C4-2B (cell line): ENCODE measurements around the gene POFUT2.

ENCODE experiments used
- ZFX ChIP-seq: fragments of 450-650 bp; IDR thresholded peaks from 2 replicates; pipeline ENCODE4 v1.6.1; 2017
- TF ChIP-seq, protein P1 (sequence below): fragments of 450-650 bp; conservative IDR thresholded peaks from 2 replicates; pipeline ENCODE4 v1.5.1; 2017; ENCODE audit warnings: mild to moderate bottlenecking

DNA sequence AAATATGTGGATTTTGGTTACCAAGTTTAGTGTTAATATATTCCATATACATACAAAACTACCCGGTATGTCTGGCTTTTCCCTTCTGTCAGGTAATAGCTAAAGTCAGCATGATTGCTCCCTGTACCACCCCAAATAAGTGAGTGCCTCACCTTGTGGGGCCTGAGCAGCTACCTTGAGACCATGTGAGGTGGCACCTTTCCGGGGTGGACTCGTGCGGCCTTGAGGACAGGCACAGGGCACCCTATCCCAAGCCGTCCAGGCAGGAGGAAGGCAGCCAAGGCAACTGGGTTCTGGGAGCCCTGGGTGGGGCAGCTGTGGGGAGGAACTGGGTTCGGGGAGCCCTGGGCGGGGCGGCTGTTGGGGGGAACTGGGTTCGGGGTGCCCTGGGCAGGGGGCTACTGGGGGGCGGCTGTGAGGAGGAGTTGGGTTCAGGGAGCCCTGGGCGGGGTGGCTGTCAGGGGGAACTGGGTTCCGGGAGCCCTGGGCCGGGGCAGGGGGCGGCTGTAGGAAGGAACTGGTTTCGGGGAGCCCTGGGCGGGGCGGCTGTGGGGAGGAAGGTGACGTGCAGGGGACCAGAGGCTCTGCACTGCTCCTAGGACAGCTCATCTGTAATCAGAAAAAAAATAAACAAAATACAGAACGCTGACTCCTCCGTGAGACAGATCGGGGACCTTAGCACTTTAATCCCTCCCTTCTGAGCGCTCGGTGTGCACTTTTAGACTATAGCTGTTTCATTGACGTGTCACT is 63.3 kb downstream of the POFUT2 start:
- TF ChIP-seq, protein P1, sequence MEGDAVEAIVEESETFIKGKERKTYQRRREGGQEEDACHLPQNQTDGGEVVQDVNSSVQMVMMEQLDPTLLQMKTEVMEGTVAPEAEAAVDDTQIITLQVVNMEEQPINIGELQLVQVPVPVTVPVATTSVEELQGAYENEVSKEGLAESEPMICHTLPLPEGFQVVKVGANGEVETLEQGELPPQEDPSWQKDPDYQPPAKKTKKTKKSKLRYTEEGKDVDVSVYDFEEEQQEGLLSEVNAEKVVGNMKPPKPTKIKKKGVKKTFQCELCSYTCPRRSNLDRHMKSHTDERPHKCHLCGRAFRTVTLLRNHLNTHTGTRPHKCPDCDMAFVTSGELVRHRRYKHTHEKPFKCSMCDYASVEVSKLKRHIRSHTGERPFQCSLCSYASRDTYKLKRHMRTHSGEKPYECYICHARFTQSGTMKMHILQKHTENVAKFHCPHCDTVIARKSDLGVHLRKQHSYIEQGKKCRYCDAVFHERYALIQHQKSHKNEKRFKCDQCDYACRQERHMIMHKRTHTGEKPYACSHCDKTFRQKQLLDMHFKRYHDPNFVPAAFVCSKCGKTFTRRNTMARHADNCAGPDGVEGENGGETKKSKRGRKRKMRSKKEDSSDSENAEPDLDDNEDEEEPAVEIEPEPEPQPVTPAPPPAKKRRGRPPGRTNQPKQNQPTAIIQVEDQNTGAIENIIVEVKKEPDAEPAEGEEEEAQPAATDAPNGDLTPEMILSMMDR: no peak
- no peak for TF ChIP-seq ZFX
